ENCODE results near the gene KLHL11. TPM values are rescaled to one million over a fixed set of nuclear protein-coding genes. Genes with fewer than 3 reads are reported as not detected.
"Not testable (repeated sequence)": the region's sequence is repeated elsewhere in the genome, so short reads cannot be mapped to it uniquely, and the experiment has no call there.

KLHL11 gene
- total and polyA plus RNA-seq, 2 experiments from 2014 or later = 12.5 to 28.5 TPM

DNA sequence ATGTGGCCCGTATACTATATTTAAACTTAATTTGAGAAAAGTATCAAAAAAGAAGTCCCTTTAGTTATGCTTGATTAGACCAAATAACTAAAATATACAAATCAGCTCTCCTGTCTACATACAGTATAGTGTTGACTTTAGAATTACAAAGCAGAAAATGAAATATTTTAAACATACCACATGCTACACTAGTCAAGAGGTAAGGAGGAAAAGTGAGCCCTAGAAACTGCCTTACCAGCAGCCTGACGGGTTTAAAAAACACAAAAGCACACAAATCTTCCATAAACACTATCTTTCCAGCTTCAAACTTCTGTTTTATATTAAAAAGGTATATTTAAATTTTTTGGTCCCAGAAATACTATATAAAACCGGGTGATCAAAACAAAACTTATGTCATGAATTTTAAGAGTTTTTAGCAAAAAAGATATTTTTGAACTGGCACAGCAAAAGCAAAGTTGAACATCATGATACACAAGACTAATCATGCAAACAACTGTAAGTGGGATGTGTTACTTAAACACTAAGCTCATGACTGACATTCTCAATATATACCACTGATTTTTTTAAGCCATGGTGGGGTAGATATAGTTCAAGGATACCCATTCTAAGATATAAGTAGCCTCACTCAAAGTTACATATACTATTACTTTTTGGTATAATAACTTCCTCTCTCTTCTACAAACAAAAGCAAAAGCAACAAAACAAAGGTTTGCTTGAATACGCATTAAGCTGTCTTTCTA lies 15.8 kb downstream of the KLHL11 start:
- Histone ChIP-seq H3K9ac (no peak overlapping the region), H3K9me2 (ENCODE audit: insufficient read depth) (no peaks in the 10 kb centered on the region), H3K79me2 (ENCODE audit: insufficient read depth) (peaks cover 70% of the 10 kb centered on the region), H3K4me2 (ENCODE audit: unreplicated experiment) (no peak overlapping the region), H3K27ac (no peak overlapping the region), H3K36me3 (ENCODE audit: low read depth) (peaks cover 6% of the 10 kb centered on the region; the same call in 1 of the 2 replicates), H2AFZ (no peak overlapping the region), H3K27me3 (replicated peaks; ENCODE audit: insufficient read depth) (no peaks in the 10 kb centered on the region), H3K4me1 (ENCODE audit: insufficient read depth) (no peaks in the 10 kb centered on the region), H3K9me3 (ENCODE audit: low read depth) (no peaks in the 10 kb centered on the region), H3K4me3 (no peak overlapping the region), H4K20me1 (ENCODE audit: insufficient read depth) (0 out of 2 replicates have a peak, but pooled peaks cover 3% of the 10 kb centered on the region), H3F3A (ENCODE audit: insufficient read depth) (no peaks in the 10 kb centered on the region)
- TF ChIP-seq EZH2phosphoT487 (IDR thresholded peaks at IDR 0.05; ENCODE audit: insufficient read depth, low read depth) = no peak
- no peak for TF ChIP-seq EZH2 (IDR thresholded peaks at IDR 0.05; ENCODE audit: insufficient read depth, poor library complexity, severe bottlenecking)
- DNase-seq = no peak
- in situ Hi-C loops (cut with MboI) = no loop called here
- 79 to 83% methylated on average over 4 of the region's 4 CpGs for WGBS, 2 experiments (ENCODE audit: low coverage in 1 of 2, low lambda C conversion rate in 2 of 2, missing lambda C conversion rate in 2 of 2)

DNA sequence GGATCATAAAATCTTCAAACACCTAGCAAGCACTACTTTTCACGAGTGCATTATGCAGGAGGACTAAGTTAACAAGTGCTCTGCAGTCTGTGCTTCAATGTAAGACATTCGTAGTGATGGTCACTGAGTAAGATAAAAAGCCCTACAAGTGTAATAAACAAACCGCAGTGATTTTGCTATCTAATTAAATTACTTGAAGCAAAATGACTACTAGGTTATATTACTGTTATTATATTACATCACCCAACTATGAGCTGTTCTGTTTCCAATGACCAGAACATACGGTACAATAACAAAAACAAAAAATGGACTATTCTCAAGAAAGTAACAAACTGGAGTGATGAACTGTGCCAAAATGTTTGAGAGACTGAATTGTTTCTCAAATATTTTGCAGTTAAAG lies 16.4 kb downstream of the KLHL11 start:
- Histone ChIP-seq H3K79me2 (ENCODE audit: insufficient read depth) (peaks cover 63% of the 10 kb centered on the region), H3K4me1 (ENCODE audit: insufficient read depth) (no peaks in the 10 kb centered on the region), H3K4me2 (ENCODE audit: unreplicated experiment) (no peak overlapping the region), H2AFZ (no peak overlapping the region), H3K9me2 (ENCODE audit: insufficient read depth) (no peaks in the 10 kb centered on the region), H3K27me3 (replicated peaks; ENCODE audit: insufficient read depth) (no peaks in the 10 kb centered on the region), H3K9ac (no peak overlapping the region), H3K9me3 (ENCODE audit: low read depth) (no peaks in the 10 kb centered on the region), H3K4me3 (no peak overlapping the region), H3K36me3 (ENCODE audit: low read depth) (no peaks in the 10 kb centered on the region; the same call in 1 of the 2 replicates), H3K27ac (no peak overlapping the region), H3F3A (ENCODE audit: insufficient read depth) (no peaks in the 10 kb centered on the region), H4K20me1 (ENCODE audit: insufficient read depth) (0 out of 2 replicates have a peak, but pooled peaks cover 3% of the 10 kb centered on the region)
- DNase-seq = no peak
- WGBS, 2 experiments (ENCODE audit: low coverage in 1 of 2, low lambda C conversion rate in 2 of 2, missing lambda C conversion rate in 2 of 2) = 86 to 89% methylated on average over 4 of the region's 4 CpGs
- TF ChIP-seq EZH2 (IDR thresholded peaks at IDR 0.05; ENCODE audit: insufficient read depth, poor library complexity, severe bottlenecking) = no peak
- TF ChIP-seq EZH2phosphoT487 (IDR thresholded peaks at IDR 0.05; ENCODE audit: insufficient read depth, low read depth) = no peak
- in situ Hi-C loops (cut with MboI) = no loop called here

GRCh38 chr17:41844971-41845370 lies 20.3 kb downstream of the KLHL11 start:
- H3K4me2 ChIP-seq (ENCODE audit: unreplicated experiment) = no peak overlapping the region
- no peak overlapping the region for H3K4me3 ChIP-seq
- H4K20me1 ChIP-seq (ENCODE audit: insufficient read depth) = 0 out of 2 replicates have a peak, but pooled peaks cover 3% of the 10 kb centered on the region
- H3K27ac ChIP-seq = no peak overlapping the region
- H3K27me3 ChIP-seq (replicated peaks; ENCODE audit: insufficient read depth) = no peaks in the 10 kb centered on the region
- in situ Hi-C loops (cut with MboI) = no loop called here
- no peak for TF ChIP-seq EZH2 (IDR thresholded peaks at IDR 0.05; ENCODE audit: insufficient read depth, poor library complexity, severe bottlenecking)
- TF ChIP-seq EZH2phosphoT487 (IDR thresholded peaks at IDR 0.05; ENCODE audit: insufficient read depth, low read depth) = no peak
- H3K36me3 ChIP-seq (ENCODE audit: low read depth) = no peaks in the 10 kb centered on the region
- WGBS, 2 experiments (ENCODE audit: low coverage in 1 of 2, low lambda C conversion rate in 2 of 2, missing lambda C conversion rate in 2 of 2) = 72 to 76% methylated on average over 6 of the region's 6 CpGs
- H3K4me1 ChIP-seq (ENCODE audit: insufficient read depth) = no peaks in the 10 kb centered on the region
- H3K9ac ChIP-seq = no peak overlapping the region
- peaks cover 25% of the 10 kb centered on the region for H3K79me2 ChIP-seq (ENCODE audit: insufficient read depth)
- DNase-seq = peak; percentile 29
- H3F3A ChIP-seq (ENCODE audit: insufficient read depth) = no peaks in the 10 kb centered on the region
- no peaks in the 10 kb centered on the region for H3K9me2 ChIP-seq (ENCODE audit: insufficient read depth)
- no peak overlapping the region for H2AFZ ChIP-seq
- H3K9me3 ChIP-seq (ENCODE audit: low read depth) = no peaks in the 10 kb centered on the region

- H4K20me1 ChIP-seq (ENCODE audit: insufficient read depth); H2AFZ ChIP-seq; H3K9ac ChIP-seq; in situ Hi-C loops (cut with MboI); H3K27ac ChIP-seq; H3K4me1 ChIP-seq (ENCODE audit: insufficient read depth); H3K36me3 ChIP-seq (ENCODE audit: low read depth); H3K4me2 ChIP-seq (ENCODE audit: unreplicated experiment); H3K9me3 ChIP-seq (ENCODE audit: low read depth); DNase-seq; H3F3A ChIP-seq (ENCODE audit: insufficient read depth); H3K79me2 ChIP-seq (ENCODE audit: insufficient read depth); H3K9me2 ChIP-seq (ENCODE audit: insufficient read depth); H3K4me3 ChIP-seq; H3K27me3 ChIP-seq (replicated peaks; ENCODE audit: insufficient read depth): not testable (repeated sequence)
- 80 to 83% methylated on average over 6 of the region's 6 CpGs for WGBS, 2 experiments (ENCODE audit: low coverage in 1 of 2, low lambda C conversion rate in 2 of 2, missing lambda C conversion rate in 2 of 2)
These were observed 24.4 kb downstream of the KLHL11 start for GRCh38 chr17:41840781-41841180.

- H3K27me3 ChIP-seq (replicated peaks; ENCODE audit: insufficient read depth); DNase-seq; H2AFZ ChIP-seq; H3K36me3 ChIP-seq (ENCODE audit: low read depth); H3K27ac ChIP-seq; H3F3A ChIP-seq (ENCODE audit: insufficient read depth); H4K20me1 ChIP-seq (ENCODE audit: insufficient read depth); H3K4me2 ChIP-seq (ENCODE audit: unreplicated experiment); in situ Hi-C loops (cut with MboI); H3K4me3 ChIP-seq; H3K9me2 ChIP-seq (ENCODE audit: insufficient read depth); H3K9me3 ChIP-seq (ENCODE audit: low read depth); H3K4me1 ChIP-seq (ENCODE audit: insufficient read depth); H3K9ac ChIP-seq: not testable (repeated sequence)
- H3K79me2 ChIP-seq (ENCODE audit: insufficient read depth) = peaks cover 13% of the 10 kb centered on the region
- WGBS, 2 experiments (ENCODE audit: low coverage in 1 of 2, low lambda C conversion rate in 2 of 2, missing lambda C conversion rate in 2 of 2) = 76 to 80% methylated on average over 2 of the region's 2 CpGs
These were observed 25.8 kb downstream of the KLHL11 start for GRCh38 chr17:41839448-41839847.
